GM18873 (cell line): ENCODE results near the gene AMOTL1.

Experiments used
- ATAC-seq: cut with Tn5 transposase; IDR thresholded peaks from one replicate; pipeline ENCODE4 v1.9.1; 2021; ENCODE audit warnings: mild to moderate bottlenecking, moderate library complexity, moderate number of reproducible peaks; ENCODE audit not compliant: unreplicated experiment, low FRiP score

The AMOTL1 gene

GRCh38 chr11:94740083-94741021 lies 27.8 kb upstream of the AMOTL1 start:
- ATAC-seq: no peak

GRCh38 chr11:94741022-94741679 lies 27.0 kb upstream of the AMOTL1 start:
- ATAC-seq: no peak

- no peak for ATAC-seq
Observed at GRCh38 chr11:94742665-94743064, 25.5 kb upstream of the AMOTL1 start.

- no peak for ATAC-seq
Observed at GRCh38 chr11:94746721-94747120, 21.4 kb upstream of the AMOTL1 start.

GRCh38 chr11:94747146-94747545 lies 21.0 kb upstream of the AMOTL1 start:
- ATAC-seq: no peak

GRCh38 chr11:94747601-94748041 lies 20.5 kb upstream of the AMOTL1 start:
- ATAC-seq: no peak

GRCh38 chr11:94749369-94749768 lies 18.8 kb upstream of the AMOTL1 start:
- no peak for ATAC-seq

GRCh38 chr11:94750319-94751217 lies 17.6 kb upstream of the AMOTL1 start:
- no peak for ATAC-seq

GRCh38 chr11:94751218-94751609 lies 16.9 kb upstream of the AMOTL1 start:
- ATAC-seq: no peak

GRCh38 chr11:94751786-94752185 lies 16.4 kb upstream of the AMOTL1 start:
- no peak for ATAC-seq

- ATAC-seq: no peak
Observed at GRCh38 chr11:94753630-94754029, 14.5 kb upstream of the AMOTL1 start.

- ATAC-seq: no peak
Observed at GRCh38 chr11:94754335-94754734, 13.8 kb upstream of the AMOTL1 start.

- ATAC-seq: no peak
Observed at GRCh38 chr11:94754819-94755218, 13.3 kb upstream of the AMOTL1 start.

GRCh38 chr11:94755494-94755893 lies 12.7 kb upstream of the AMOTL1 start:
- ATAC-seq: no peak

- no peak for ATAC-seq
Observed at GRCh38 chr11:94757037-94757735, 11.0 kb upstream of the AMOTL1 start.

- ATAC-seq: no peak
Observed at GRCh38 chr11:94758666-94759065, 9.5 kb upstream of the AMOTL1 start.

- no peak for ATAC-seq
Observed at GRCh38 chr11:94759522-94759921, 8.6 kb upstream of the AMOTL1 start.

- no peak for ATAC-seq
Observed at GRCh38 chr11:94760296-94760695, 7.9 kb upstream of the AMOTL1 start.

- ATAC-seq: no peak
Observed at GRCh38 chr11:94762208-94762607, 5.9 kb upstream of the AMOTL1 start.

GRCh38 chr11:94762995-94763394 lies 5.2 kb upstream of the AMOTL1 start:
- no peak for ATAC-seq
